Adrenal gland (tissue), 5 donors: ENCODE data around the gene SEC14L5.

Source experiments
- CTCF ChIP-seq, 6 experiments: fragments of 450-650 bp in 4 of 6; fragments of 200-600 bp in 2 of 6; sonication (generic) in 1 of 6; IDR thresholded peaks; 1 replicate in 5 of 6; 2 replicates in 1 of 6; pipeline versions ENCODE4 v1.5.1 to v1.8.0; 2016 to 2021; ENCODE audit warnings: antibody characterized with exemption in 6 of 6, mild to moderate bottlenecking in 2 of 6, moderate library complexity in 1 of 6
- POLR2A ChIP-seq, 2 donors: fragments of 450-650 bp; IDR thresholded peaks; one replicate each; pipeline ENCODE4 v1.6.1; 2017; ENCODE audit warnings: antibody characterized with exemption in 2 of 2, mild to moderate bottlenecking in 2 of 2, moderate library complexity in 1 of 2
- donor health status: DM: no; HTN: no; CAD: no.

GRCh38 chr16:4972938-4973587 is 14.9 kb downstream of the SEC14L5 start:
- TF ChIP-seq CTCF (IDR thresholded peaks at IDR 0.05) (no peak), POLR2A (IDR thresholded peaks at IDR 0.05) (no peak)
